Activated CD8-positive, alpha-beta memory T cell treated with anti-CD3 and anti-CD28 coated beads, Interleukin-2, amount 50 U/mL, for 1 hour (primary cell): ENCODE measurements around the gene TMPRSS11D.

Experiments used
- DNase-seq: peaks from one replicate; pipeline ENCODE4 v3.0.0-alpha.2; 2020; ENCODE audit errors: extremely low read depth

TMPRSS11D gene

GRCh38 chr4:67883902-67884301, at the start of gene TMPRSS11D:
Gene TMPRSS11D, minus strand, starts transcription at chr4:67884002. Its CDS starts 69 bp downstream, at chr4:67883933.
- no peak for DNase-seq

- no peak for DNase-seq
Measured at GRCh38 chr4:67933038-67933437, 49.2 kb upstream of the TMPRSS11D start.

- DNase-seq: no peak
Measured at GRCh38 chr4:67931256-67931655, 47.5 kb upstream of the TMPRSS11D start.

GRCh38 chr4:67929426-67929825, 45.6 kb upstream of the TMPRSS11D start:
- no peak for DNase-seq

DNA sequence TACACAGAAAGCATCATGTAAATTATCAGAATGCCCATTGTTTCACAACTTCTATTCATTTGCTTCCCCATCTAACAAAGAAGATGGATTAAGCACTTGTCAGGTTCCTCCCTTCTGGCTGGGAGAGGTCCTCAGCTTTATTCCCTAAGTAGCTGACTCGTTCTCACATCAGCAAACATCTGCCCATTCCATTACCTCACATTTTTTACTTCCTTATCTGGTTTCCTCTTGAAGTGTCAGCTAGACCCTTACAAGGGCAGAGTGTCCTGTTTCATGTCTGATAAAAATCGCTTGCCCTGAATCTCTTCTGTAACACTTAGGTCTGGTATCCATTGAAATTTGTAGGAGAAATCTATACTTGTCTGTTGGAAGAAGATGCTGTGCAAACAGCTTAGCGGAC, 44.7 kb upstream of the TMPRSS11D start:
- DNase-seq: no peak

DNA sequence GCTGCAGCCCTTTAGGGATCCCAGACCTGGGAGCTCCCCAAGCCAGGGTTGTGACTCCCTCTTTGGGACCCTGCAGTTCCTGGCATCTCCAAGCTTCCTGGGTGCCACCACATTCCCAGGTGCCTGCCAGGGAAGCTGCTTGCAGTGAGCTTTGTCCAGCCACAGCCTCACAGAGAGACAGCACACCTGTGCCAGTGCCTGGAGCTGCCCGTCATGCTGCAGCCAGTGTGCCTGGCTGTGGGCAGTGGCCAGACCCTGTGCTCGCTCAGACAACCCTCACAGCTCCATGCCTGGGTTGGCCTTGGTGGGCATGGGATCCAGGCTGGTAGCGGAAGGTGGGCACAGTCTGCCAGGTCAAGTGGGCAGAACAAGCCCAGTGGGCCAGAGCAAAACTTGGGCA, 43.4 kb upstream of the TMPRSS11D start:
- no peak for DNase-seq

- DNase-seq: no peak
Measured at GRCh38 chr4:67926485-67926884, 42.7 kb upstream of the TMPRSS11D start.

GRCh38 chr4:67922697-67923096, 38.9 kb upstream of the TMPRSS11D start:
- no peak for DNase-seq

GRCh38 chr4:67918428-67918827, 34.6 kb upstream of the TMPRSS11D start:
- DNase-seq: no peak

- DNase-seq: no peak
Measured at GRCh38 chr4:67915400-67915966, 31.7 kb upstream of the TMPRSS11D start.

GRCh38 chr4:67912080-67912479, 28.3 kb upstream of the TMPRSS11D start:
- DNase-seq: no peak

DNA sequence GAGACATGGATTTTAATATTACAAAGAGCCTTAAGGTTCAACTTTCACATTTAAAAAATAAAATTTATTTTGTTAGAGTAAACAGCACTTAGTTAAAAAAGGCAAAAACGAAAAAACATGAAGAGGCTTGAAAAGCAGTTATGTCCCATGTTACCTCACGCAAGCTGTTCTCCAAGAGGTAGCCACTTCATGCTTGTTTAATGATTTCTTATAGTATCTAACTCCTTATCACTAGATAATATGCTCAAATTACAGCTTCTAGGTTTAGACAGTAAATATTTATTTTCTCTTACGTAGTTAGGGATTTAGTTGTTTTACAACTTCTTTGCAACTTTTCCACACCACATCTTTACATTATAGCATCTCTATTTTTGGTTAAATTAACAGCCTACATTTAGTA, 27.8 kb upstream of the TMPRSS11D start:
- DNase-seq: no peak

DNA sequence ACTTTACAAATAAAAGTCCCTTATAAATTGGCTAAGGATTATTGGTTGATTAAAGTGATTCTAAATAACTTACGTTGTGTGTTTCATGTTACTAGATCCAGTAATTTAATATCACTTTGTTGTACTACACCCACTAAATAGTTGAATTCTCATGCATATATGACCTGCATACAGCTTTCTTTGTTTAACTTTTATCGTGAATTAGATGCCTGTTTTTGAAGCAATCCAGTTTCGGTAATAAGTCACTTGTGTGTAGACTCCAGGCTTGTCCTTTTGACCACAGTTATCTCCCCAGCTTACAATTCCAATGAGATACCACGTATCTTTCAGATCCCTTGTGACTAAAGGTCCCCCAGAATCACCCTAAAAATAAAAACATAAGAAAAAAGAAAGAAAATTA, 27.3 kb upstream of the TMPRSS11D start:
- no peak for DNase-seq

DNA sequence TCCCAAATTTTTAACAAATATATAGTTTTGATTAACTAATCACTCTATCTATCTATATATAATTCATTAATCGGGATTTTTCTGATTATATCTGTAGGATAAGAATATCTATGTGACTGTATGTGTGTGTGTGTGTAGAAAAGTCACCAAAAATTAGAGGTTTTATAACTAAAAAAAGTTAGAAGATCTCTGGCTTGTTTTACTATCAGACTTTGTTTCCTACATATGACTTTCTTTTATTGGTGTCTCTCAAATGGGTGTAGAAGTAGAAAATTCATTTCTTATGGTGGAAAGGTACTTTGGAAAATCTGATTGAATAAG, 26.7 kb upstream of the TMPRSS11D start:
- no peak for DNase-seq

DNA sequence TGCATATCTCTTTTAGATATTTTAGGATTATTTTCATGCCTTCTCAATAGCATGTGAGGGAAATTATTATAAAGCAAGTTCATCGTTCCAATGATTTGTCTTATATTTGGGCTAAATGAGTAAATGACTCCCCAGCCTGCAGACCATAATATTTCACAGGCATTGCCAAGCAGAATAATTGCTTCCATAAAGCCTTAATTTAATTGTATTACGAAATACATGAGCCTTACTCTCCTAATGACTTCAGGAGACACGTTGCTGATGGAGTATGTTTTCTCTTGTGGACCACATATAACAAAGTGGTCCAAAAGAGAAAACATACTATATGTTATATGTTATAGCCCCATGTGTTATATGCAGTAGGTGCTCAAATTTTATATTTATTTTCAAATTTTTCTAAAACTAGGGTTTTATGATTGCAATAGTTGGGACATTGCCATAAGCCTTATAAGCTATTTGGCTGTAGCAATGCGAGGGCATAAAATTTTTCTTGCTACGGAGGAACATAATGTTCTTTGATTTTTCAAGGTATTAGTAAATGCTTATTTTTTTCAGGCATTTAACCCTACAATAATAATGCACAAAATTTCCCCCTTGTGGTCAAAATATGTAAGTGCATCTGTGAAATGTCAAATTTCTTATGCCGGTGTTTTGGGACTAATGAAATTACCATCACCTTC, 26.2 kb upstream of the TMPRSS11D start:
- DNase-seq: no peak

DNA sequence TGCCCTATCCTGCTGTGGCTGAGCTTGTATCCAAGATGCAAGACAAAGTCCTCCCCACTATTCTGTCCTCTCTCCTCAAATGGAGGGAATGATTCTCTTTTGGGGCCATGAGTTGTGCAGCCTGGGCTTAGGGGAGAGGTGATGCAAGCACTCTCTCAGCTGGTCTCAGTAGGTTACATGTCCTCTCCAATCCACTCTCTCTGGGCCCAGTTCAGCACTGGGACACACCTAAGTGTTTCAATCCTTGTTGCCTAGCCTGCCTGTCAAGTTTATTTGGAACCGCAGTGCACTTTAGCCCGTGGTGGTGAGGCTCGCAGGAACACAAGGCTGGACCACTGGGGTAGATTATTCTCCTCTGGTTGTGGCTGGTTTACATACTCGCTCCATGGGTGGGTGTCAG, 23.8 kb upstream of the TMPRSS11D start:
- no peak for DNase-seq

GRCh38 chr4:67899096-67899495, 15.3 kb upstream of the TMPRSS11D start:
- DNase-seq: no peak

DNA sequence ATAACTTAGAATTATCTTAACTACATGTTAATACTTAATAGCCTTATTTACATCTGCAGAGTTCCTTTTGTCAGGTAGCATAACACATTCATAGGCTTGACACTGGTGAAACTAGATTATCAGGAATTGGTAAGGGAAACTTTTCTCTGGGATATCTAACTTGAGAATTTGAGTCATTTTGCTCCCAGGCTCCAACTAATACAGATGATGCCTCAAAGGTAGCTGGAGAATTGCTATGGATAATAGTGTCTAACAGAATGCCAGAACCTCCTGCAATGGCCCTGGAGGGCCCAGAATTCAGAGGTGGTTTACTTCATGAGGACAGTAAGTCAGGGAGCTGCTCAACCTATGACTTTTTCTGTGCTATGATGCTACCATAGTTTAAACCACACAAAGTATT, 13.9 kb upstream of the TMPRSS11D start:
- no peak for DNase-seq

GRCh38 chr4:67896421-67897065, 12.7 kb upstream of the TMPRSS11D start:
- no peak for DNase-seq

GRCh38 chr4:67894659-67895058, 10.9 kb upstream of the TMPRSS11D start:
- DNase-seq: no peak

- DNase-seq: no peak
Measured at GRCh38 chr4:67892905-67893304, 9.1 kb upstream of the TMPRSS11D start.

GRCh38 chr4:67892253-67892652, 8.5 kb upstream of the TMPRSS11D start:
- DNase-seq: no peak

GRCh38 chr4:67891645-67892044, 7.8 kb upstream of the TMPRSS11D start:
- DNase-seq: no peak

GRCh38 chr4:67886281-67886680, 2.5 kb upstream of the TMPRSS11D start:
- DNase-seq: no peak
